Mucosa of rectum (tissue), 2 donors: ENCODE data around the gene DBNL.
"Not testable (repeated sequence)": the region's sequence is repeated elsewhere in the genome, so short reads cannot be mapped to it uniquely, and the experiment has no call there.

ENCODE experiments used
- H3K27ac ChIP-seq, 2 donors: one replicate each; pipeline ENCODE4 v1.7.0; 2013; ENCODE audit warnings: inconsistent platforms in 2 of 2, low read depth in 2 of 2, low read length in 2 of 2
- H3K27me3 ChIP-seq, 2 donors: one replicate each; pipeline ENCODE4 v1.7.0; 2013; ENCODE audit warnings: low read length in 2 of 2; ENCODE audit not compliant: control insufficient read depth in 2 of 2, insufficient read depth in 2 of 2
- H3K36me3 ChIP-seq, 2 donors: one replicate each; pipeline ENCODE4 v1.7.0; 2013; ENCODE audit warnings: low read length in 2 of 2; ENCODE audit not compliant: control insufficient read depth in 2 of 2, insufficient read depth in 2 of 2
- H3K4me1 ChIP-seq, 2 donors: one replicate each; pipeline ENCODE4 v1.7.0; 2013; ENCODE audit warnings: low read length in 2 of 2, mild to moderate bottlenecking in 1 of 2; ENCODE audit not compliant: control insufficient read depth in 2 of 2, insufficient read depth in 2 of 2
- H3K4me3 ChIP-seq, 2 donors: one replicate each; pipeline ENCODE4 v1.7.0; 2013; ENCODE audit warnings: low read length in 2 of 2
- H3K9ac ChIP-seq, 2 donors: one replicate each; pipeline ENCODE4 v1.7.0; 2013; ENCODE audit warnings: low read length in 2 of 2, low read depth in 1 of 2, mild to moderate bottlenecking in 1 of 2
- H3K9me3 ChIP-seq, 2 donors: one replicate each; pipeline ENCODE4 v1.7.0; 2013; ENCODE audit warnings: low read length in 2 of 2; ENCODE audit not compliant: control insufficient read depth in 2 of 2
- donor health status: healthy.
- donor health status: Normal muscosa, but diverticular disease.

The DBNL gene

DNA sequence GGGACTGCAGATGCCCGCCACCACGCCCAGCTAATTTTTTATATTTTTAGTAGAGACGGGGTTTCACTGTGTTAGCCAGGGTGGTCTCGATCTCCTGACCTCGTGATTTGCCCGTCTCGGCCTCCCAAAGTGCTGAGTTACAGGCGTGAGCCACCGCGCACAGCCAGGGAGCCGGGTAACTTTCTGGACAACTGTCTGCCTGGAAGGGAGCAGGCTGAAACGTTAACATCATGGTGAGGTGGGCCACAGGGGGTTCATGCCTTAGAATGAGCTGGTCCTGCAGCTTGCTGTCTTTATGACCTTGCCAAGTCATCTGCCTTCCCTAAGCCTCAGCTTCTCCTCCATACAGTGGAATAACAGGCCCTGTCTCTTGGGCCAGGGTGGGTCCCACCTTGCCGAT, 13.2 kb upstream of the DBNL start:
- not testable (repeated sequence) for H3K27ac ChIP-seq, H3K36me3 ChIP-seq, H3K9ac ChIP-seq, H3K4me1 ChIP-seq, H3K4me3 ChIP-seq, H3K9me3 ChIP-seq, H3K27me3 ChIP-seq

DNA sequence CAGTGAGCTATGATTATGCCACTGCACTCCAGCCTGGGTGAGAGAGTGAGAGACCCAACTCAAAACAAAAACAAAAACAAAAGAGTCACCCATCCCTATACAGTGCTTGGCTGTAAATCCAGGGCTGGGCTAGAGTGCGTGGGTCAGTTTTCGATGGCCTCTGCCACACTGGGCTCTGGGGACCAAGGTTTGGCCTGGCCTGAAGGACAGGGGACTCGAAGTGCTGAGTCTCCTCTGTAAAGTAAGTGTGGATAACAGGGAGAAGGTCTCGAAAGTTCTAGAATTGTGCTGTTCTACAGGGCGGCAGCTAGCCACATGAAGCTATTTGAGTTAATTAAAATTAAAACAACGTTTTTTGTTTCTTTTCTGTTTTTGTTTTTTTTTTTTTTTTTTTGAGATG, 12.5 kb upstream of the DBNL start:
- H3K4me1 ChIP-seq, H3K4me3 ChIP-seq, H3K27ac ChIP-seq, H3K9me3 ChIP-seq, H3K9ac ChIP-seq, H3K27me3 ChIP-seq, H3K36me3 ChIP-seq: not testable (repeated sequence)

DNA sequence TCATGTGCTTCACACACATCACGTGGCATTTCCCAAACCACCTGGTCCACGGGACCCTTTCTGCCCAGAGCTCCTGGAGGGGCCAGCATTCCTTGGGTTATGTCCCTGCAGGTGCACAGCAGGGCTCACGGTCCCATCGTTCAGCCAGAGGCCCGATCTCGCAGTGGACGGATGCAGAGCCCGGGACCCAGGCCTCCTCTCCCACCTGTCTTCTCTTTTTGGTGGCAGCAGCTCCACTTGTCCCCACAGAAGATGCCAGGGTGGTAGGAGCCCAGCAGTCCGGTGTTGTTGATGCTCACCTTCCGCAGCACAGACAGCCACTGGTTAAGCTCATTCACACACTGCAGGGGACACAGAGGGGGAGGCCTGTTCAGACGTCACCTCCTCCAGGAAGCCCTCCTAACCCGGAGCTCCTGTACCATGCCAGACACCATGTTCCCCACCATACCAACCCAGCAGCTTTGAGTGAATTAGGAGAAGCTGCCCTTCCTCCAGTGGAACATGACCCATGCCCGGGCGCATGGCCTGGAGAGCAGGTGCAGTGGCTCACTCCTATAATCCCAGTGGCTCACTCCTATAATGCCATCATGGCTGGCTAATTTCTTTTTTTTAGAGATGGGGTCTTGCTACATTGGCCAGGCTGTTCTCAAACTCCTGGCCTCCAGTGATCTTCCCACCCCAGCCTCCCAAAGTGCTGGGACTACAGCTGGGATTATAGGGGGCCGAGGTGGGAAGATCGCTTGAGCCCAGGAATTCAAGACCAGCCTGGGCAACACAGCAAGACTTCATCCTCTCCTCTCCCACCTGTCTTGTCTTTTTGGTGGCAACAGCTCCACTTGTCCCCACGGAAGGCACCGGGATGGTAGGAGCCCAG, 10.3 kb upstream of the DBNL start:
- H3K27me3 ChIP-seq, H3K9ac ChIP-seq, H3K27ac ChIP-seq, H3K9me3 ChIP-seq, H3K36me3 ChIP-seq, H3K4me3 ChIP-seq, H3K4me1 ChIP-seq: not testable (repeated sequence)

DNA sequence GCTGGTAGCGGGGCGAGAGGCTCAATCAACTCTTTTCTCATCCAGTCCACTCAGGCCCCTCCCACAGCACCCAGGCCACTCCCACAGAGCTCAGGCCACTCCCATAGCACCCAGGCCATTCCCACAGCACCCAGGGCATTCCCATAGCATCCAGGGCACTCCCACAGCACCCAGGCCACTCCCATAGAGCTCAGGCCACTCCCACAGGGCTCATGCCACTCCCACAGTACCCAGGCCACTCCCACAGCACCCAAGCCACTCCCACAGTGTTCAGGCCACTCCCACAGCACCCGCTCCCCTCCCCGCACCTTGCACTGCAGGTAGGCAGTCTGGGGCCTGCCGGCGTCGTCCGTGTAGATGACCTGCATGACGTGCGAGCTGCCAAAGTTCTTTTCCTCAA, 8.1 kb upstream of the DBNL start:
- H3K9me3 ChIP-seq, H3K27ac ChIP-seq, H3K27me3 ChIP-seq, H3K36me3 ChIP-seq, H3K4me3 ChIP-seq, H3K9ac ChIP-seq, H3K4me1 ChIP-seq: not testable (repeated sequence)

DNA sequence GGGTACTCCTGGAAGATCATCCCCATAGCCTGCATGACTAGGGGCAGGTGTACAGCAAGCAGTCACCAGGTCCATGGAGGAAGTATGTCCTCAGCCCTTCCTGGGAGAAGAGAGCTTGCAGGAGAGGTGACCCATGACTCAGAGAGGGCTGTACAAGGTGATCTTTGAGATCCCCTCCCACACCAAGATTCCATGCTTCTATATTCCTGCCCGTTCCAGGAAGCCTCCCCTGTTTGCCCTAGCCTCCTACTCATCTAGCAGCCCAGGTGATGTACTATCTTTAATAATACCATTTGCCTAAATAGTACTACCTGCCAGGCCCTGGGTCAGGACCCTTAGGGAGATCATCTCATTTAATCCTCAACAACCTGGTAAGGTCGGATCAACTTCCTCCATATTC, 6.6 kb upstream of the DBNL start:
- H3K4me3 ChIP-seq, H3K27me3 ChIP-seq, H3K36me3 ChIP-seq, H3K27ac ChIP-seq, H3K9ac ChIP-seq, H3K4me1 ChIP-seq, H3K9me3 ChIP-seq: not testable (repeated sequence)

DNA sequence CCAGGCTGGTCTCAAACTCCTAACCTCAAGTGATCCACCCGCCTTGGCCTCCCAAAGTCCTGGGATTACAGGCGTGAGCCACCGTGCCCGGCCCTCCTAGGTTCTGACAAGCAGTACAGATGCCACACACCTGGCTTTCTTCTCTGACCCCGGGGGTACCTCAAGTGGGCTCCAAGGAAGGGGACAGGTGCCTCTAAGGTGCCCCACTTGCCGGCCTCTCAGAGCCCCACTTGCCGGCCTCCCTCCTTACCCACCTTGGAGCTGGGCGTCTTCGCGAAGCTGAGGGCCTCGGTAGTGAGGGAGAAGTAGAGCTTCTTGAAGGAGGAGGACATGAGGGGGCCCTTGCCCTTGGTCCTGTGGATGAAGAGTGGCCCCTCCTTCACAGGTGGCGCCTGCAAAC, 5.9 kb upstream of the DBNL start:
- not testable (repeated sequence) for H3K4me1 ChIP-seq, H3K36me3 ChIP-seq, H3K27ac ChIP-seq, H3K4me3 ChIP-seq, H3K9ac ChIP-seq, H3K27me3 ChIP-seq, H3K9me3 ChIP-seq

DNA sequence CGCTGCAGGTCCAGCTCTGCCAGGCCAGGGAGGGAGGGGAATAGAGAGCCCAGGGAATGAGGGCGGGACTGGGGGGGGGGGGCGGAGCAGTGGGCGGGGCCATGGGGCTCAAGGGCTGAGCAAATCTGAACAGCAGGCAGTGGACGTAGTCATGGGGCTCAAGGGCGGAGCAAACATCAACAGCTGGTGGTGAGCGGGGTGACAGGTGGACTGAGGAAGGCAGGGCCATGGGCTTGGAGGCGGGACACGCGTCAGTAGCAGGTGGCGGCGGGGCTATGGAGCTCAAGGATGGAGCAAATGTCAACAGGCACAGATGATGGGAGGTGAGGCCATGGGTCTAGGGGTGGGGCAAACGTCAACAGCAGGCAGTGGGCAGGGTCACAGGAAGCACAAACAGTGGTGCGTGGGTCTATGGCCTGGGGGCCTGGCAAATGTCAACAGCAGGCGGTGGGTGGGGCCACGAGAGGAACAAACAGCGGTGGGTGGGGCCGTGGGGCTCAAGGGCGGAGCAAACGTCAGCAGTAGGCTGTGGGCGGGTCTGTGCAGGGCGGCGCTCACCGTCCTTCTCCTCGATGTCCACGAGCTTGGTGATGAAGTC, 5.4 kb upstream of the DBNL start:
- H3K9me3 ChIP-seq, H3K9ac ChIP-seq, H3K36me3 ChIP-seq, H3K27me3 ChIP-seq, H3K4me1 ChIP-seq: not testable (repeated sequence)
- peak overlapping the region; percentile 5 to 59 for H3K4me3 ChIP-seq
- H3K27ac ChIP-seq = peak overlapping the region; percentile 52 to 79

DNA sequence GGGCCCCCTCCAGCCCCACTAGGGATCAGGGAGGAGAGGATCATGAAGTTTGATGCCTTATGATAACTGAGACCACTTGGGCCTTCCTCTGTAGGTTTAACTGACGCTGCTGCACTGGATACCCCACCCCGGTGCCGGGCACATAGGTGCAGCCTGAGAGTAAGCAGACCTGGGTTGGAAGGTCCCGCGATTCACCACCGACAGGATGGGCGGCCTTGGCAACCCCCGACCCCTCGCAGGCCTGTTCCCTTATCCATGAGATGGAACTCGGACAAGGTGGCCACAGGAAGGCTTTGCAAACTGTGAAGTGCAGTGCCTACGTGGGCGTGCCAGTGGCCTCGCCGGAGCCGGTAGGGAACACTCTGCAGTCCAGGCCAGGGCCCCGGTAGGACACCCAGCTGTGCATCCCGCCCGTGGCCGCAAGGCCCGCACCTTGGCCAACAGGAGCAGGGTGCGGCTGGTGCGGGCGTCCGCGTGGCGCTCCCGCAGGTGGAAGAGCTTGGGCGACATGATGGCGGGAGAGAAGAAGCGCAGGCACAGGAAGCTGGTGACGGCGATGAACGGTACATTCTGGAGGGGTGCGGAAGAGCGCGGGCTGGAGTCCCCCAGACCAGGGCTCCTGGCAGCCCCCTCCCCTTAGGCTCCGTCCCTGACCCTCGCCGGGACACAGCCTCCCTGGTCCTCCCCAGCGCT, 4.6 kb upstream of the DBNL start:
- H3K36me3 ChIP-seq, H3K9me3 ChIP-seq, H3K27me3 ChIP-seq: not testable (repeated sequence)
- Histone ChIP-seq H3K9ac (peak overlapping the region in 1 of 2 donors; percentile 47), H3K27ac (peak overlapping the region; percentile 47 to 58), H3K4me1 (peaks cover 10 to 12% of the 10 kb centered on the region in 2 donors), H3K4me3 (peak overlapping the region in 1 of 2 donors; percentile 48)

DNA sequence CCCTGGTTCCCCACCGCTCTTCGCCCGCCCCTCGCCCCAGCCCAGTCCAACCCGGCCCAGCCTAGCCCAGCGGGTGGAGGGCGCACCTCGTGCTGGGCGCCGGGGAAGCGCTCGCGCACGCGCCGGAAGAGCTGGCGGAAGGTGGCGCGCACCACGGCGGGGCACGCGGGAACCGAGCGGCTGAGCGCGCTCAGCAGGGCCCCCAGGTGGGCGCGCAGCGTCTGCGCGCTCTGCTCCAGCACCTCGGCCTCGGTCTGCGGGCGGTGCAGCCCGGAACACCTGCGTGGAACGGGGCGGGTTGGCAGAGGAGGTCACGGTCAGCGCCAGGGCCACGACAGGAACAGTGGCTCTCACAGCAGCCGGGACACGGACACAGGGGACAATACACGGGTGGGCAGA, 4.0 kb upstream of the DBNL start:
- Histone ChIP-seq H3K4me1 (peaks cover 14 to 15% of the 10 kb centered on the region in 2 donors), H3K9ac (peak overlapping the region; percentile 47 to 52), H3K4me3 (peak overlapping the region; percentile 48 to 64), H3K27ac (peak overlapping the region; percentile 47 to 58)
- H3K9me3 ChIP-seq, H3K36me3 ChIP-seq, H3K27me3 ChIP-seq: not testable (repeated sequence)

DNA sequence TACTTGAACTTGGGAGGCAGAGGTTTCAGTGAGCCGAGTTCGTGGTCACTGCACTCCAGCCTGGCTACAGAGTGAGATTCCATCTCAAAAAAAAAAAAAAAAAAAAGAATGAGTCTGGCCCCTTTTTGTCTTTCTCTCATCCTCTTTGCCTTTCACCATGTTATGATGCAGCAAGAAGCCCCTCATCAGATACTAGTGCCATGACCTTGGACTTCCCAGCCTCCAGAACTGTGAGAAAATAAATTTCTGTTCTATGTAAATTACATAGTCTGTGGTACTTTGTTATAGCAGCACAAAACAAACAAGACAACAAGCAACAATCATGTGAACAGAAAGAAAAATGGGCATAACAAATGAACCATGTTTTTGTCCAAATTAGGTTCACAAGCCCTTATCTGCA, 2.3 kb upstream of the DBNL start:
- Histone ChIP-seq H3K27ac (no peak overlapping the region), H3K9me3 (no peaks in the 10 kb centered on the region), H3K27me3 (no peaks in the 10 kb centered on the region), H3K4me3 (no peak overlapping the region), H3K9ac (no peak overlapping the region), H3K4me1 (peaks cover 26 to 29% of the 10 kb centered on the region in 2 donors), H3K36me3 (peaks cover 3 to 8% of the 10 kb centered on the region in 2 donors)
